Osteoblast (primary cell): ENCODE results near the gene CADM4. TPM values are rescaled to one million over a fixed set of nuclear protein-coding genes. Genes with fewer than 3 reads are reported as not detected.
A peak's percentile ranks its signal among the peaks of the same experiment; 100 is the strongest.

Experiments
- DNase-seq: peaks from one replicate; pipeline ENCODE4 v3.0.0; 2011; ENCODE audit warnings: low spot score, mixed read lengths; ENCODE audit not compliant: insufficient read length; ENCODE audit errors: missing footprints
- H2AFZ ChIP-seq: 2 replicates; pipeline ENCODE4 v1.6.0; 2011; ENCODE audit warnings: mild to moderate bottlenecking, low read length
- H3K27ac ChIP-seq: 2 replicates; pipeline ENCODE4 v1.5.1; 2011; ENCODE audit warnings: mild to moderate bottlenecking, low read depth, low read length, moderate library complexity
- H3K27me3 ChIP-seq: 2 replicates; pipeline ENCODE4 v1.6.0; 2012; ENCODE audit warnings: mild to moderate bottlenecking, control low read depth, inconsistent platforms, low read length, moderate library complexity; ENCODE audit not compliant: insufficient read depth
- H3K36me3 ChIP-seq: 2 replicates; pipeline ENCODE4 v1.5.1; 2011; ENCODE audit warnings: mild to moderate bottlenecking, low read length, control low read depth, moderate library complexity; ENCODE audit not compliant: insufficient read depth
- H3K4me1 ChIP-seq: 2 replicates; pipeline ENCODE4 v1.5.1; 2011; ENCODE audit warnings: mild to moderate bottlenecking, low read length, control low read depth, moderate library complexity; ENCODE audit not compliant: insufficient read depth
- H3K4me2 ChIP-seq: 2 replicates; pipeline ENCODE4 v1.6.0; 2011; ENCODE audit warnings: mild to moderate bottlenecking, low read length; ENCODE audit not compliant: insufficient read depth
- H3K4me3 ChIP-seq: fragments of 200-600 bp; sonication (generic); 3 replicates; pipeline ENCODE4 v1.5.1; 2012; ENCODE audit warnings: mild to moderate bottlenecking, low read length, inconsistent platforms; ENCODE audit not compliant: insufficient read depth
- H3K79me2 ChIP-seq: 2 replicates; pipeline ENCODE4 v1.6.0; 2012; ENCODE audit warnings: mild to moderate bottlenecking, low read length, control low read depth, inconsistent platforms; ENCODE audit not compliant: insufficient read depth
- H3K9me3 ChIP-seq: 2 replicates; pipeline ENCODE4 v1.5.1; 2011; ENCODE audit warnings: low read depth, low read length, control low read depth
- H4K20me1 ChIP-seq: 2 replicates; pipeline ENCODE4 v1.6.0; 2012; ENCODE audit warnings: mild to moderate bottlenecking, low read length, control low read depth; ENCODE audit not compliant: insufficient read depth
- total RNA-seq: library from RNA; depleted of rRNA; stranded (reverse); fragments of >200 nt; gene quantifications from 2 replicates; pipeline ENCODE4 v1.2.3, GENCODE V29; 2012
- TF ChIP-seq, protein P1 (sequence below): IDR thresholded peaks from 2 replicates; pipeline ENCODE4 v1.5.1; 2011; ENCODE audit warnings: mild to moderate bottlenecking, low read depth, low read length, moderate library complexity; ENCODE audit errors: extremely low read depth

CADM4 gene
- total RNA-seq, 1 donor: 1.4 TPM

DNA sequence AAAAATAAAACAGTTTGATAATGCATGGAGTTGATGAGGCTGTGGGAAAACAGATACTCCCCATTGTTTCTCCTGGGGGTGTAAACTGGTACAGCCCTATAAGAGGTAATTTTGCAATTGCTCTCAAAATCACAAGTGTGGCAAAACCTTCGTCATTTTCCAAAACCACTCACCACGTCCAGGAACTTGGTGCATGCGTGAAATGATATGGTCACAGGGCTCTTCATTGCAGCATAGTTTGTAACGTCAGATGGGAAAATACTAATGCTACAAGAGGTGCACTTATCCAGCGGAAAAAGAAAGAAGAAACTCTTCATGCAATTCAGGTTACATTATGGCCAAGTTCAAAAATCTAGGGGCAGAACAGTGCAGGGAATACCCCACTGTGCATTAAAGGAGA is 42.2 kb upstream of the CADM4 start:
- Histone ChIP-seq H3K27ac (no peak overlapping the region), H3K4me1 (peaks cover 2% of the 10 kb centered on the region), H4K20me1 (no peaks in the 10 kb centered on the region), H3K36me3 (no peaks in the 10 kb centered on the region), H3K4me3 (no peak overlapping the region), H3K79me2 (no peaks in the 10 kb centered on the region), H3K4me2 (no peak overlapping the region), H3K27me3 (no peaks in the 10 kb centered on the region), H3K9me3 (no peaks in the 10 kb centered on the region), H2AFZ (no peak overlapping the region)
- TF ChIP-seq, protein P1, sequence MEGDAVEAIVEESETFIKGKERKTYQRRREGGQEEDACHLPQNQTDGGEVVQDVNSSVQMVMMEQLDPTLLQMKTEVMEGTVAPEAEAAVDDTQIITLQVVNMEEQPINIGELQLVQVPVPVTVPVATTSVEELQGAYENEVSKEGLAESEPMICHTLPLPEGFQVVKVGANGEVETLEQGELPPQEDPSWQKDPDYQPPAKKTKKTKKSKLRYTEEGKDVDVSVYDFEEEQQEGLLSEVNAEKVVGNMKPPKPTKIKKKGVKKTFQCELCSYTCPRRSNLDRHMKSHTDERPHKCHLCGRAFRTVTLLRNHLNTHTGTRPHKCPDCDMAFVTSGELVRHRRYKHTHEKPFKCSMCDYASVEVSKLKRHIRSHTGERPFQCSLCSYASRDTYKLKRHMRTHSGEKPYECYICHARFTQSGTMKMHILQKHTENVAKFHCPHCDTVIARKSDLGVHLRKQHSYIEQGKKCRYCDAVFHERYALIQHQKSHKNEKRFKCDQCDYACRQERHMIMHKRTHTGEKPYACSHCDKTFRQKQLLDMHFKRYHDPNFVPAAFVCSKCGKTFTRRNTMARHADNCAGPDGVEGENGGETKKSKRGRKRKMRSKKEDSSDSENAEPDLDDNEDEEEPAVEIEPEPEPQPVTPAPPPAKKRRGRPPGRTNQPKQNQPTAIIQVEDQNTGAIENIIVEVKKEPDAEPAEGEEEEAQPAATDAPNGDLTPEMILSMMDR: no peak
- DNase-seq: no peak

DNA sequence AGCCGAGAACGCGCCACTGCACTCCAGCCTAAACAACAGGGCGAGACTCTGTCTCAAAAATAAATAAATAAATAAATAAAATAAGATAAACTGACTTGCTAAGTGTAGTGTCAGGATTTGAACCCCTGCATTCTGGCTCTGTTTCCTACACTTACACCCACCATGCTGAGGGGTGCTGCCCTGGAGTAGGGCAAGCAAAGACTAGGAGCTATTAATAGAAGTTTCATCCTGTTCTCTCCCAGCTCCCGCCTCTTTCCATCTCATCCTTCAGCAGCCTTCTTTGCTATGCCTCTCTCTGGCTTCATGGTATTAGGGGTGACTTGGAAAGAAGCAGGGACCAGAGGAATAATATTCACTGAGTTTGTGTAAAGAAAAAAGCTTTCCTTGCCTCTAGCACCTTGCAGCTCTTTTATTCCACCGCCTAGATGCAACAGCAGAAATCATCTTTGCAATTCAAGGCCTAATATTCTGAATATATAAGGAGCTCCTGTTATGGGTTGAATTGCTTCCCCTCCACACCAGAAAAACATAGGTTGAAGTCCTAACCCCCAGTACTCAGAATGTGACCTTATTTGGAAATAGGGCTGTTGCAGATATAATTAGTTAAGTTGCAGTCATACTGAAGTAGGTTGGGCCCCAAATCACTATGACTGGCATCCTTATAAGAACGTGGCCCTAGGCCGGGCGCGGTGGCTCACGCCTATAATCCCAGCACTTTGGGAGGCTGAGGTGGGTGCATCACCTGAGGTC is 39.0 kb upstream of the CADM4 start:
- H3K4me3 ChIP-seq: no peak overlapping the region
- no peak overlapping the region for H3K4me2 ChIP-seq
- no peaks in the 10 kb centered on the region for H3K79me2 ChIP-seq
- H2AFZ ChIP-seq: no peak overlapping the region
- H3K4me1 ChIP-seq: peaks cover 15% of the 10 kb centered on the region
- H4K20me1 ChIP-seq: no peaks in the 10 kb centered on the region
- no peaks in the 10 kb centered on the region for H3K36me3 ChIP-seq
- no peak overlapping the region for H3K27ac ChIP-seq
- TF ChIP-seq, protein P1: no peak
- H3K27me3 ChIP-seq: no peaks in the 10 kb centered on the region
- H3K9me3 ChIP-seq: no peaks in the 10 kb centered on the region
- DNase-seq: no peak

DNA sequence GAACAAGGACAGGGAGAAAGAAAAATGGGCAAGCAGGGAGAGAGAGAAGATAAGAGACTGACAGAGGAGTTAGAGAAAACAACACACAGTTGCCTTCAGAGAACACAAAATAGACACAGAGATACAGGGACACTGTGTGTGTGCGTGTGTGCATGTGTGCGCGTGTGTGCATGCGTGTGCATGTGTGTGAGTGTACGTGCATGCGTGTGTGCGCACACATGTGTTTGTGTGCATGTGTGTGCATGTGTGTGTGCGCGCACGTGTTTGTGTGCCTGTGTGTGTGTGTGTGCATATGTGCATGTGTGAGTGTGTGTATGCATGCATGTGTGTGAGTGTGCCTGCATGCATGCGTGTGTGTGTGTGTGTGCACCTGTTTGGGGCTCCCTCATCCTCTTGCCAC is 36.3 kb upstream of the CADM4 start:
- no peak overlapping the region for H3K4me3 ChIP-seq
- no peaks in the 10 kb centered on the region for H4K20me1 ChIP-seq
- no peaks in the 10 kb centered on the region for H3K36me3 ChIP-seq
- peaks cover 15% of the 10 kb centered on the region for H3K4me1 ChIP-seq
- H3K9me3 ChIP-seq: no peaks in the 10 kb centered on the region
- TF ChIP-seq, protein P1: no peak
- no peak overlapping the region for H3K27ac ChIP-seq
- H3K4me2 ChIP-seq: peak overlapping the region; percentile 66
- H3K27me3 ChIP-seq: no peaks in the 10 kb centered on the region
- peak overlapping the region; percentile 85 for H2AFZ ChIP-seq
- no peak for DNase-seq
- no peaks in the 10 kb centered on the region for H3K79me2 ChIP-seq

DNA sequence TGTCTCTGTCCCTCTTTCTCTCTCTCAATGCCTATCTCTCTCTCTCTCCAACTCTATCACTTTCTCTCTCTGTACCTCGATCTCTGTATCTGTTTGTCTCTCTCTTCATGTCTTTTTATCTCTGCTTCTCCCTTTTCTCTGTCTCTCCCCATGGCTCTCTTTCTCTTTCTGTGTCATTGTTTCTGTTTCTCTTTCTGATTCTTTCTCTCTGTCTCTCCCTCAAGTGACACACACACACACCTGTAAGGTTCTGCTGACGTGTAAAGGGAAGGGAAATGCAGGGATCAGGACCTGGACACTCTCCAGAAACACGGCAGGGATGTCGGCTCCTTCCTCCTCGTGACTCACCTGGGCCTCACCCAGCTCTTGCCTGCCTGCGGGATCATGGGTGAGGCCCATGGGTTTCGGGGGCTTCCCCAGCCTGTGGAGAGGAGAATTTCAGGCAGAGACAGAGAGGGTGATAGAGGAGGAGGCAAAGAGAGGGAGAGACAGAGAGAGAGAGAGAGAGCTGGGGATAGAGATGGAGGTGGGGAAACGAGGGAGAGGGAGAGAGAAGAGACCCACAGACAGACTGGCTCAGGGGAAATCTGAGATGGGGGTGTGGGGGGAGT is 35.7 kb upstream of the CADM4 start:
- DNase-seq: no peak
- Histone ChIP-seq H3K27ac (no peak overlapping the region), H4K20me1 (no peaks in the 10 kb centered on the region), H3K4me1 (peaks cover 21% of the 10 kb centered on the region), H3K36me3 (no peaks in the 10 kb centered on the region), H3K4me2 (peak overlapping the region; percentile 66), H3K27me3 (no peaks in the 10 kb centered on the region), H2AFZ (peak overlapping the region; percentile 85), H3K4me3 (peak overlapping the region; percentile 53), H3K79me2 (no peaks in the 10 kb centered on the region), H3K9me3 (no peaks in the 10 kb centered on the region)
- TF ChIP-seq, protein P1: no peak
